Ishikawa (cell line): ENCODE results near the gene TSPAN11.
A peak's percentile ranks its signal among the peaks of the same experiment; 100 is the strongest.

ENCODE experiments used
- CEBPB ChIP-seq: IDR thresholded peaks from 2 replicates; pipeline ENCODE4 v1.6.1; 2012
- CREB1 ChIP-seq: IDR thresholded peaks from 2 replicates; pipeline ENCODE4 v1.6.1; 2012; ENCODE audit warnings: low read depth
- EGR1 ChIP-seq: IDR thresholded peaks from 2 replicates; pipeline ENCODE4 v1.6.1; 2012
- EP300 ChIP-seq: IDR thresholded peaks from 2 replicates; pipeline ENCODE4 v1.6.1; 2012; ENCODE audit warnings: borderline replicate concordance
- FOXM1 ChIP-seq: IDR thresholded peaks from 2 replicates; pipeline ENCODE4 v1.6.1; 2012; ENCODE audit warnings: low read depth, borderline replicate concordance
- NFIC ChIP-seq: IDR thresholded peaks from 2 replicates; pipeline ENCODE4 v1.6.1; 2012
- RAD21 ChIP-seq: IDR thresholded peaks from 2 replicates; pipeline ENCODE4 v1.6.1; 2012; ENCODE audit warnings: low read depth
- TAF1 ChIP-seq: IDR thresholded peaks from 2 replicates; pipeline ENCODE4 v1.6.1; 2012; ENCODE audit warnings: low read depth, mild to moderate bottlenecking
- TCF12 ChIP-seq: IDR thresholded peaks from 2 replicates; pipeline ENCODE4 v1.6.1; 2012; ENCODE audit warnings: low read depth
- TEAD4 ChIP-seq: IDR thresholded peaks from 2 replicates; pipeline ENCODE4 v1.6.1; 2012
- YY1 ChIP-seq: IDR thresholded peaks from 2 replicates; pipeline ENCODE4 v1.6.1; 2012; ENCODE audit warnings: low read depth
- ZBTB7A ChIP-seq: IDR thresholded peaks from 2 replicates; pipeline ENCODE4 v1.6.1; 2012; ENCODE audit warnings: low read depth
- TF ChIP-seq, protein P1 (sequence below): IDR thresholded peaks from 2 replicates; pipeline ENCODE4 v1.6.1; 2012
- TF ChIP-seq, protein P2 (sequence below): IDR thresholded peaks from 2 replicates; pipeline ENCODE4 v1.6.1; 2012; ENCODE audit warnings: low read depth, mild to moderate bottlenecking
- TF ChIP-seq, protein P3 (sequence below): IDR thresholded peaks from 2 replicates; pipeline ENCODE4 v1.6.1; 2012

Gene TSPAN11

DNA sequence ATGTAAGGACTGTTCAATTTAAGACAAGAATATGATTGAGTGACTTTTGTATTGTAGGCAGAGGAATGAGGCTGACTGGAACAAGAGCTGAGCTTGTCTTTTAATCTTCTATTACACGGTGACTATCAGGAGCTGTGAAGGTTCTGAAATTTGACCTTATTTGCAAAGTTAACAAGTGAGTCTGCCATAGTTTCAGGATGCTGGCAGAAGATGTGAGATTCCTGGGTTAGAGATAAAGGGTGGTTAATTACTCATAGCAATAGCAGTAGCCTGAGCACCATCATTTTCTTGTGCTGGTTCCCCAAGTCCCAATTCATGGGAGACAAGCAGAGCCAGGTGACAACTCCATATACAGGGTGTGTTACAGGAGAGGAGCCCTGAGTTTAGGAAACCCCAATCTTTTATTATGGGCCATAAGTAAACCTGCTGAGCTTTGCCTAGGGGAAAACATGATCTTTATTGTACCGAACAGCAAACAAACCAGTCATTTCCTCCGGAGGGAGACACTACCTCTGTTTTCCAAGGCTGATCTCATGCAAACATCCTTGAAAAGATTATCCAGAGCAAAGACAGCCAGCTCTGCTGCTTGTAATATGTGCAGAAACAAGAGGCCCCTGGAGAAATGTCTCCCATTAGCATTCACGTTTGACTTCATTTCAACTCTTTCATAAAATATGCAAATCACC is 95.4 kb downstream of the TSPAN11 start:
- TF ChIP-seq ZBTB7A (no peak), CEBPB (no peak), RAD21 (0 out of 2 replicates have a peak, but pooled peaks have one; percentile 15)

DNA sequence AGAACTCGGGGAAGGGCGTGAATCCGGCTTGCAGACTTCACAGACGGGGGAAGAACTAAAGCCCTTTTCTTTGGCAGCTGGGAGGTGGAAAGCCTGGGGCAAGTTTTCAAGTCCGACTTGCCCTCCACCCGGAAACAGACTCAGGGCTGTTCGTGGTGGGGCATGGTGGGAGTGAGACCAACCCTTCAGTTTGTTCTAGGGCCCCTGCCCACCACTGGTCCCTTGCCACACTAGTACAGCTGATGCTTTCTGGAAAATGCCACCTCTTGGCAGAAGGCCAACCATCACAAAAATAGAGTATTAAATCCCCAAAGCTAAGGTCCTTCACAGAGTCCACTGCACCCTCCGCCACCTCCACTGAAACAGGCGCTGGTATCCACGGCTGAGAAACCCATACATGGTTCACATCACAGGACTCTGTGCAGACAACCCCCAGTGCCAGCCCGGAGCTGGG is 96.8 kb downstream of the TSPAN11 start:
- TF ChIP-seq RAD21, result no peak
- TF ChIP-seq TAF1, result no peak

DNA sequence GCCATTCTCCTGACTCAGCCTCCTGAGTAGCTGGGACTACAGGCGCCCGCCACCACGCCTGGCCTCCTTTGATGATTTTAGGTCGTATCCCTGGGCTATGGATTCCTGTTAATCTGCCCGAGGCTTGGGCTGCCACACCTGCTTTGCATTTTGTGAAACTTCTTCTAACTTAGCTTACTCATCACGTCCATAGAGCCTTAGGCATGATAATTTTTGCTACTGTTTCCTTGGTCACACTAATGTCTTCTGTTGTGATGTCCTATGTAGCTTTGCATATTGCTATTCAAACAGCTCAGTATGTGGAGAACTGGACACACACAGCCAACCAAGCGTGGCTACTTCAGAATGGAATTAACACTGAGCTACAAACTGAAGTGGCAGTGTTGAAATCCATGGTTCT is 99.7 kb downstream of the TSPAN11 start:
- TF ChIP-seq FOXM1 (no peak), EP300 (no peak), ZBTB7A (no peak), CEBPB (no peak)
- TF ChIP-seq, protein P1, sequence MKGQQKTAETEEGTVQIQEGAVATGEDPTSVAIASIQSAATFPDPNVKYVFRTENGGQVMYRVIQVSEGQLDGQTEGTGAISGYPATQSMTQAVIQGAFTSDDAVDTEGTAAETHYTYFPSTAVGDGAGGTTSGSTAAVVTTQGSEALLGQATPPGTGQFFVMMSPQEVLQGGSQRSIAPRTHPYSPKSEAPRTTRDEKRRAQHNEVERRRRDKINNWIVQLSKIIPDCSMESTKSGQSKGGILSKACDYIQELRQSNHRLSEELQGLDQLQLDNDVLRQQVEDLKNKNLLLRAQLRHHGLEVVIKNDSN, result no peak

DNA sequence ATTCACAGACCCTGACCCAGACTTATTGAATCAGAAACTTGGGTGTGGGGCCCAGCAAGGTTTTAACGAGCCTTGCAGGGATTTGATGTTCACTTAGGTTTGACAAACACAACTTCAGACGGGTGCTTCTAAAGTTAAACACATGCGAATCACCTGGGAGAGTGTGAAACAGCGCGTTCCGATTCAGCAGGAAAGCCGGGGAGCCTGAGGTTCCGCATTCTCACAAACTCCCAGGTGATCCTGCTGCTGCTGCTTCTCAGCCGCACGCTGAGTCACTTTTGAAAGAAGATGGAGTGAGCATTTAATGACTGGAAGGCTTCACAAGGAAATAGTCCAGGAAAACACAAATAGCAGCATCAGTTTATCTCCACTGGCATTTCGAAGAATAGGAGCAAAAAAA is 102.9 kb downstream of the TSPAN11 start:
- TF ChIP-seq, protein P1, result no peak
- TF ChIP-seq TCF12 (no peak), EGR1 (no peak), ZBTB7A (no peak), CEBPB (no peak), TAF1 (no peak), NFIC (no peak), CREB1 (no peak), FOXM1 (no peak), EP300 (no peak), RAD21 (no peak), TEAD4 (no peak), YY1 (no peak)
- TF ChIP-seq, protein P2, sequence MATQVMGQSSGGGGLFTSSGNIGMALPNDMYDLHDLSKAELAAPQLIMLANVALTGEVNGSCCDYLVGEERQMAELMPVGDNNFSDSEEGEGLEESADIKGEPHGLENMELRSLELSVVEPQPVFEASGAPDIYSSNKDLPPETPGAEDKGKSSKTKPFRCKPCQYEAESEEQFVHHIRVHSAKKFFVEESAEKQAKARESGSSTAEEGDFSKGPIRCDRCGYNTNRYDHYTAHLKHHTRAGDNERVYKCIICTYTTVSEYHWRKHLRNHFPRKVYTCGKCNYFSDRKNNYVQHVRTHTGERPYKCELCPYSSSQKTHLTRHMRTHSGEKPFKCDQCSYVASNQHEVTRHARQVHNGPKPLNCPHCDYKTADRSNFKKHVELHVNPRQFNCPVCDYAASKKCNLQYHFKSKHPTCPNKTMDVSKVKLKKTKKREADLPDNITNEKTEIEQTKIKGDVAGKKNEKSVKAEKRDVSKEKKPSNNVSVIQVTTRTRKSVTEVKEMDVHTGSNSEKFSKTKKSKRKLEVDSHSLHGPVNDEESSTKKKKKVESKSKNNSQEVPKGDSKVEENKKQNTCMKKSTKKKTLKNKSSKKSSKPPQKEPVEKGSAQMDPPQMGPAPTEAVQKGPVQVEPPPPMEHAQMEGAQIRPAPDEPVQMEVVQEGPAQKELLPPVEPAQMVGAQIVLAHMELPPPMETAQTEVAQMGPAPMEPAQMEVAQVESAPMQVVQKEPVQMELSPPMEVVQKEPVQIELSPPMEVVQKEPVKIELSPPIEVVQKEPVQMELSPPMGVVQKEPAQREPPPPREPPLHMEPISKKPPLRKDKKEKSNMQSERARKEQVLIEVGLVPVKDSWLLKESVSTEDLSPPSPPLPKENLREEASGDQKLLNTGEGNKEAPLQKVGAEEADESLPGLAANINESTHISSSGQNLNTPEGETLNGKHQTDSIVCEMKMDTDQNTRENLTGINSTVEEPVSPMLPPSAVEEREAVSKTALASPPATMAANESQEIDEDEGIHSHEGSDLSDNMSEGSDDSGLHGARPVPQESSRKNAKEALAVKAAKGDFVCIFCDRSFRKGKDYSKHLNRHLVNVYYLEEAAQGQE, result no peak
- TF ChIP-seq, protein P3, sequence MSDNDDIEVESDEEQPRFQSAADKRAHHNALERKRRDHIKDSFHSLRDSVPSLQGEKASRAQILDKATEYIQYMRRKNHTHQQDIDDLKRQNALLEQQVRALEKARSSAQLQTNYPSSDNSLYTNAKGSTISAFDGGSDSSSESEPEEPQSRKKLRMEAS, result no peak

DNA sequence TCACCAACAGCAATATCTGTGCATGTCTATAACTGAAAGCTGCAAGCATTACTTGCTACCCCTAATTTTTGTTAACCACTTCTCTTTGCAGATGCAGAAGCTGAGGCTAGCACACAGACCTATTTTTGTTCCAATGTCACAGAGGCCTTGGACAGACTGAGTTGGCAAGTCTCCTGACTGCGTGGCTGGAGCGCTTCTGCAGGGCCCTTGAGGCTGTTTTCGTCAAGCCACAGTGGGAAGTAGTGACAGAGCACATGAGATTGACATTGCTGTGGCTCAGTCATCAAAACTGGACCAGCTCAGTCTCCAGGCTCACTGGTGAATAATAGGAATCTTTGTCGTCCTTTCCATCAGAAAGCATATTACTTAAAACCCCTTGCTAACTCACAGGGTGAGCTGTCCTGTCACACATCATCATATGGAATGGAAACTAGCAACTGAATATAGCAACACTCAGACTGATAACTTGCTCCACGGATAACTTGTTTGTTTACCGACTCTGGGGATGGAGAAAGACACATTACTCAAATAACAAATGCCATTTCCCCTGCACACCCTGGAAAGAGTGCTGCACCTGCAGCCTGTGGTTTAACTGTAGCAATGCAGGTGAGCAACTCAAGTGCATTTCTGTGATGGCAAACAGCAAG is 103.5 kb downstream of the TSPAN11 start:
- TF ChIP-seq NFIC, result no peak
- no peak for TF ChIP-seq ZBTB7A
- TF ChIP-seq EGR1, result no peak
- no peak for TF ChIP-seq TCF12
- TF ChIP-seq, protein P1, result no peak
- no peak for TF ChIP-seq YY1
- TF ChIP-seq TAF1, result no peak
- no peak for TF ChIP-seq TEAD4
- TF ChIP-seq RAD21, result no peak
- TF ChIP-seq FOXM1, result no peak
- TF ChIP-seq CREB1, result no peak
- TF ChIP-seq, protein P2, result no peak
- TF ChIP-seq, protein P3, result no peak
- TF ChIP-seq CEBPB, result no peak
- no peak for TF ChIP-seq EP300
